ENCODE measurements around the gene COMMD9. TPM values are rescaled to one million over a fixed set of nuclear protein-coding genes. Genes with fewer than 3 reads are reported as not detected.

The COMMD9 gene
- total RNA-seq, 1 donor from 2014 or later, result 27.0 TPM

GRCh38 chr11:36264011-36264972 lies 24.9 kb downstream of the COMMD9 start:
- H3K79me2 ChIP-seq (ENCODE audit: low read depth), result no peaks in the 10 kb centered on the region
- TF ChIP-seq EZH2 (IDR thresholded peaks at IDR 0.05) (no peak), EZH2phosphoT487 (IDR thresholded peaks at IDR 0.05) (no peak)
- TF ChIP-seq, protein P1, sequence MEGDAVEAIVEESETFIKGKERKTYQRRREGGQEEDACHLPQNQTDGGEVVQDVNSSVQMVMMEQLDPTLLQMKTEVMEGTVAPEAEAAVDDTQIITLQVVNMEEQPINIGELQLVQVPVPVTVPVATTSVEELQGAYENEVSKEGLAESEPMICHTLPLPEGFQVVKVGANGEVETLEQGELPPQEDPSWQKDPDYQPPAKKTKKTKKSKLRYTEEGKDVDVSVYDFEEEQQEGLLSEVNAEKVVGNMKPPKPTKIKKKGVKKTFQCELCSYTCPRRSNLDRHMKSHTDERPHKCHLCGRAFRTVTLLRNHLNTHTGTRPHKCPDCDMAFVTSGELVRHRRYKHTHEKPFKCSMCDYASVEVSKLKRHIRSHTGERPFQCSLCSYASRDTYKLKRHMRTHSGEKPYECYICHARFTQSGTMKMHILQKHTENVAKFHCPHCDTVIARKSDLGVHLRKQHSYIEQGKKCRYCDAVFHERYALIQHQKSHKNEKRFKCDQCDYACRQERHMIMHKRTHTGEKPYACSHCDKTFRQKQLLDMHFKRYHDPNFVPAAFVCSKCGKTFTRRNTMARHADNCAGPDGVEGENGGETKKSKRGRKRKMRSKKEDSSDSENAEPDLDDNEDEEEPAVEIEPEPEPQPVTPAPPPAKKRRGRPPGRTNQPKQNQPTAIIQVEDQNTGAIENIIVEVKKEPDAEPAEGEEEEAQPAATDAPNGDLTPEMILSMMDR (IDR thresholded peaks at IDR 0.05), result no peak
- Mint-ChIP-seq H3K9me3 (peaks cover 2% of the 10 kb centered on the region), H3K27me3 (ENCODE audit: insufficient read depth, low read depth) (peaks cover under 1% of the 10 kb centered on the region), H3K4me1 (peaks cover 32% of the 10 kb centered on the region), H3K27ac (peak overlapping the region; percentile 57), H3K36me3 (peaks cover 2% of the 10 kb centered on the region), H3K4me3 (no peak overlapping the region)
- peaks cover 5% of the 10 kb centered on the region for H3K4me1 ChIP-seq
- no peaks in the 10 kb centered on the region for H3K36me3 ChIP-seq
- no peak for DNase-seq (ENCODE audit: low spot score)
- no peaks in the 10 kb centered on the region for H4K20me1 ChIP-seq (ENCODE audit: low read depth)
- no peaks in the 10 kb centered on the region for H3K9me3 ChIP-seq (ENCODE audit: low read depth)
- H3K27me3 ChIP-seq, result no peaks in the 10 kb centered on the region
- H3F3A ChIP-seq (ENCODE audit: low read depth), result no peaks in the 10 kb centered on the region
- H3K4me3 ChIP-seq, result no peak overlapping the region
- no peak overlapping the region for H3K4me2 ChIP-seq
- no peak overlapping the region for H3K9ac ChIP-seq
- H2AFZ ChIP-seq (replicated peaks), result no peak overlapping the region
- H3K27ac ChIP-seq, result no peak overlapping the region

DNA sequence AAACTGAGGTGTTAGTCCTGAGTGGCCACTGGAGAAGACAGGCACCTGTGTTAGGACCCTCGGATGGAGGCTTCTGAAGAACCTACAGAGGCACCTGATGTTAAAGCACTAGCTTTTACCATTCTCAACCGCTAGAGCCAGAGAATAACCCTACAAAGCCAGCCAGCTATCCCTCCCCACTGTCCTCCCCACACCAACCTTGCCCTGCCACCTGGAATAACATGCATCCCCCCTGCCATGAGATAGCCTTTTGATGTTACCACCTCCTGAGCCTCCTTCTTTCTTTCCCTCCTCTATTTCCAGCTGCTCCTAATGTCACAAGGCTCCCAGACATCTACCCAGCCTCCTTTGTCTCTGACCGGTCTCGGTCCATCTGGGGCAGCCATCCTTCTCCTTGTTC lies 28.1 kb downstream of the COMMD9 start:
- Histone ChIP-seq H3K79me2 (ENCODE audit: low read depth) (no peaks in the 10 kb centered on the region), H3K9ac (no peak overlapping the region), H2AFZ (replicated peaks) (no peak overlapping the region), H4K20me1 (ENCODE audit: low read depth) (no peaks in the 10 kb centered on the region), H3K27me3 (no peaks in the 10 kb centered on the region), H3F3A (ENCODE audit: low read depth) (no peaks in the 10 kb centered on the region), H3K27ac (no peak overlapping the region), H3K36me3 (no peaks in the 10 kb centered on the region), H3K4me3 (no peak overlapping the region), H3K4me1 (peaks cover 11% of the 10 kb centered on the region), H3K9me3 (ENCODE audit: low read depth) (no peaks in the 10 kb centered on the region), H3K4me2 (no peak overlapping the region)
- TF ChIP-seq, protein P1 (IDR thresholded peaks at IDR 0.05), result no peak
- no peak for TF ChIP-seq EZH2 (IDR thresholded peaks at IDR 0.05)
- H3K4me1 Mint-ChIP-seq, result peaks cover 54% of the 10 kb centered on the region
- H3K9me3 Mint-ChIP-seq, result no peaks in the 10 kb centered on the region
- H3K27me3 Mint-ChIP-seq (ENCODE audit: insufficient read depth, low read depth), result peaks cover 3% of the 10 kb centered on the region
- no peak for DNase-seq (ENCODE audit: low spot score)
- H3K27ac Mint-ChIP-seq, result peak overlapping the region; percentile 57
- H3K4me3 Mint-ChIP-seq, result peak overlapping the region; percentile 36
- H3K36me3 Mint-ChIP-seq, result peaks cover 2% of the 10 kb centered on the region

DNA sequence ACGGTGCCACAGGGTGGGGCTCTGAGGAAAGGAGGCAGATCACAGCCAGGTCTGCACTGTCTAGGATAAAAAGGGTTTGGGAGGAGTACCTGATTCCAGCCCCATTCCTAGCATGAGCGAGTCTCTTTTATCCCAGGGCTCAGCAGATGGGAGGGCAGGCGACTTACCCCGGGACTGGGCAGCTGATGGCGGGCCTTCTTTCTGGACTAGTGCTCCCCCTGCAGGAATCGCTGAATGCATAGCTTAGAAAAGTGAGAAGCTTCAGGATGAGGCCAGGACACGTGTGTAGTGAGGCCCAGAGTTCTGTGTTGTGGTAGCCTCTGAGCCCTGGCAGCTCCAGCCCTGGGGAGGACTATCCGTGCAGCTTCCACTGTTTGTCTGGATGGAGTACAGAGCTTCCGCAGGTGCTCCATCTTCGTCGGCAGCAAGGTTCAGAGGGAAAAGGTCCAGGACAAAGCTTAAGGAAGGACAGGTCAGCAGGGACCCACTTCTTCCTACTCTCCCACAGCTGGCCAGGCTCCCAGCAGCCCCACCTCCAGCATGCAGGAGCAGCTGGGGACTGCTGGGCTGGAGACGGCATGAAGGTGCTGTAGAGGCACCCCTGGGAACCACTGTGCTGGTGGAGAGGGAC lies 30.4 kb downstream of the COMMD9 start:
- Histone ChIP-seq H3K9me3 (ENCODE audit: low read depth) (no peaks in the 10 kb centered on the region), H3K4me3 (no peak overlapping the region), H3K9ac (no peak overlapping the region), H3K27ac (no peak overlapping the region), H3K36me3 (no peaks in the 10 kb centered on the region), H3K27me3 (no peaks in the 10 kb centered on the region), H3K4me2 (no peak overlapping the region), H3F3A (ENCODE audit: low read depth) (no peaks in the 10 kb centered on the region), H3K4me1 (peaks cover 11% of the 10 kb centered on the region), H3K79me2 (ENCODE audit: low read depth) (no peaks in the 10 kb centered on the region), H4K20me1 (ENCODE audit: low read depth) (no peaks in the 10 kb centered on the region), H2AFZ (replicated peaks) (no peak overlapping the region)
- H3K4me3 Mint-ChIP-seq, result no peak overlapping the region
- H3K27me3 Mint-ChIP-seq (ENCODE audit: insufficient read depth, low read depth), result peaks cover 3% of the 10 kb centered on the region
- H3K27ac Mint-ChIP-seq, result peak overlapping the region; percentile 40
- peak; percentile 84 for DNase-seq (ENCODE audit: low spot score)
- H3K36me3 Mint-ChIP-seq, result no peaks in the 10 kb centered on the region
- TF ChIP-seq, protein P1 (IDR thresholded peaks at IDR 0.05), result peak; percentile 79
- TF ChIP-seq EZH2phosphoT487 (IDR thresholded peaks at IDR 0.05) (no peak), EZH2 (IDR thresholded peaks at IDR 0.05) (no peak)
- H3K9me3 Mint-ChIP-seq, result peaks cover 5% of the 10 kb centered on the region
- peaks cover 46% of the 10 kb centered on the region for H3K4me1 Mint-ChIP-seq
